DND-41 (cell line): Measurements from ENCODE around the gene GMNN.

Source experiments
- ATAC-seq: fragments of 200-7000 bp; cut with Tn5 transposase; 3 replicates; pipeline ENCODE4 v1.9.1; 2021; ENCODE audit warnings: low read depth; ENCODE audit not compliant: insufficient read depth
- DNase-seq: peaks from one replicate; pipeline ENCODE4 v3.0.0-alpha.2; 2020
- H2AFZ ChIP-seq: 2 replicates; pipeline ENCODE4 v1.6.0; 2012; ENCODE audit warnings: low read depth, low read length
- H3K27ac ChIP-seq: 2 replicates; pipeline ENCODE4 v1.5.1; 2012; ENCODE audit warnings: low read length, inconsistent platforms
- H3K27me3 ChIP-seq: fragments of 200-600 bp; sonication (generic); 2 replicates; pipeline ENCODE4 v1.6.0; 2012; ENCODE audit warnings: low read length, mild to moderate bottlenecking, inconsistent platforms; ENCODE audit not compliant: insufficient read depth, poor library complexity
- H3K36me3 ChIP-seq: 2 replicates; pipeline ENCODE4 v1.5.1; 2012; ENCODE audit warnings: low read length, inconsistent platforms; ENCODE audit not compliant: insufficient read depth
- H3K4me1 ChIP-seq: 2 replicates; pipeline ENCODE4 v1.5.1; 2012; ENCODE audit warnings: mild to moderate bottlenecking, low read length; ENCODE audit not compliant: insufficient read depth
- H3K4me2 ChIP-seq: 2 replicates; pipeline ENCODE4 v1.6.0; 2012; ENCODE audit warnings: mild to moderate bottlenecking, moderate library complexity, low read length, inconsistent platforms; ENCODE audit not compliant: insufficient read depth
- H3K4me3 ChIP-seq, 2 experiments: fragments of 200-600 bp in 1 of 2; shearing (Covaris generic) in 1 of 2; 2 replicates each; pipeline ENCODE4 v1.5.1; 2012 to 2016; ENCODE audit warnings: inconsistent platforms in 2 of 2, low read length in 2 of 2, mild to moderate bottlenecking in 2 of 2, low read depth in 1 of 2, moderate library complexity in 1 of 2
- H3K79me2 ChIP-seq: 2 replicates; pipeline ENCODE4 v1.6.0; 2012; ENCODE audit warnings: low read length, inconsistent platforms; ENCODE audit not compliant: insufficient read depth
- H3K9ac ChIP-seq: 2 replicates; pipeline ENCODE4 v1.6.0; 2012; ENCODE audit warnings: low read depth, mild to moderate bottlenecking, inconsistent platforms, low read length, moderate library complexity
- H3K9me3 ChIP-seq: 2 replicates; pipeline ENCODE4 v1.5.1; 2012; ENCODE audit warnings: low read length, moderate library complexity, mild to moderate bottlenecking, inconsistent platforms; ENCODE audit not compliant: insufficient read depth, severe bottlenecking
- H4K20me1 ChIP-seq: 2 replicates; pipeline ENCODE4 v1.6.0; 2012; ENCODE audit warnings: low read length; ENCODE audit not compliant: insufficient read depth
- EZH2 ChIP-seq: IDR thresholded peaks from 3 replicates; pipeline ENCODE4 v1.6.1; 2012; ENCODE audit warnings: borderline replicate concordance, low read depth, mild to moderate bottlenecking, moderate library complexity, low read length, inconsistent platforms; ENCODE audit not compliant: severe bottlenecking
- TF ChIP-seq, protein P1 (sequence below): IDR thresholded peaks from 2 replicates; pipeline ENCODE4 v1.5.1; 2012; ENCODE audit warnings: borderline replicate concordance, low read length, moderate library complexity, mild to moderate bottlenecking; ENCODE audit not compliant: poor library complexity, severe bottlenecking; ENCODE audit errors: extremely low read depth

GMNN gene

DNA sequence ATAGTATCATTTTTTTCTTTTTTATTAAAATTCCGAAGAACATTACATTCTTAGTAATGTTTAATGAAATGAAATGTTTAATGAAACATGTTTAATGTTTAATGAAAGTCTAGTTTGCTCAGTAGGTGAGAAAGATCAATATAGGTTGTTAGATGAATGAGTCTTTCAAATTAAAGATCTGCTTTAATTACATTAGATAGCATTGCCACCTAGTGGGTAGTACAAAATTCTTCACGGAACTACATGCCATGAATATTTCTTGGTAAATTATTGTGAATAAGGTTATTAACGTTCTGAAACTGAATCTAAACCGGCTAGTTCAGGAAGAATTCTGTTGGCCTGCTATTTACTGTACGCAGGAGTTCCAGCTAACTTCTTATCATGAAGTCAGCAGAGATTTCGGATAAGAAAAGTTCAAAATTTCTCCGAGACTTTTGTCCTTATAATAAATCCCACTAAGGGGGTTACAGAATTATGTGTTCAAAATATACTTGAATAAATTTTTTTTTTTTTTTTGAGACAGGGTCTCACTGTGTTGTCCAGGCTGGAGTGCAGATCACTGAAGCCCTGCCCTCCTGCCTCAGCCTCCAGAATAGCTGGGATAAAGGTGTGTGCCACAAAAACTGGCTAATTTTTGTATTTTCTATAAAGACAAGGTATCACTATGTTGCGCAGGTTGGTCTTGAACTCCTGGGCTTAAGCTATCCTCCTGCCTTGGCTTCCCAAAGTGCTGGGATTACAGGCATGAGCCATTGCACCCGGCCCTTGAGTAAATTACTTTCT lies 7.9 kb upstream of the GMNN start:
- H2AFZ ChIP-seq, result no peak overlapping the region; the same call in 1 of the 2 replicates

DNA sequence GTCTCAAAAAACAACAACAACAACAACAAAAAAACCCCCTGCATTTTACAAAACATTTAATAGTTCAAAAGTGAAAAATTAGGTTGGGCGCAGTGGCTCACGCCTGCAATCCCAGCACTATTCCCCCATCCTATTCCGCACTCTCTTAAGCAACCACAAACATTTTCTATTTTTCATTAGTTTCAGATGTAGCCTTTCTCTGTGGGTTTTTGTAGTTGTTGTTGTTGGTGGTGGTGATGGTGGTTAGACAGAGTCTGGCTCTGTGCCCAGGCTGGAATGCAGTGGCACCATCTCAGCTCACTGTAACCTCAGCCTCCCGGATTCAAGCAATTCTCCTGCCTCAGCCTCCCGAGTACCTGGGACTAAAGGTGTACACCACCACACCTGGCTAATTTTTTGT lies 6.4 kb upstream of the GMNN start:
- H3K27ac ChIP-seq, result no peak overlapping the region
- no peak overlapping the region for H3K4me2 ChIP-seq
- no peak overlapping the region for H2AFZ ChIP-seq
- no peak overlapping the region for H3K9ac ChIP-seq
- no peaks in the 10 kb centered on the region for H3K79me2 ChIP-seq
- DNase-seq (no peak), ATAC-seq (0 out of 3 replicates have a peak, but pooled peaks have one; percentile 25)
- TF ChIP-seq, protein P1, sequence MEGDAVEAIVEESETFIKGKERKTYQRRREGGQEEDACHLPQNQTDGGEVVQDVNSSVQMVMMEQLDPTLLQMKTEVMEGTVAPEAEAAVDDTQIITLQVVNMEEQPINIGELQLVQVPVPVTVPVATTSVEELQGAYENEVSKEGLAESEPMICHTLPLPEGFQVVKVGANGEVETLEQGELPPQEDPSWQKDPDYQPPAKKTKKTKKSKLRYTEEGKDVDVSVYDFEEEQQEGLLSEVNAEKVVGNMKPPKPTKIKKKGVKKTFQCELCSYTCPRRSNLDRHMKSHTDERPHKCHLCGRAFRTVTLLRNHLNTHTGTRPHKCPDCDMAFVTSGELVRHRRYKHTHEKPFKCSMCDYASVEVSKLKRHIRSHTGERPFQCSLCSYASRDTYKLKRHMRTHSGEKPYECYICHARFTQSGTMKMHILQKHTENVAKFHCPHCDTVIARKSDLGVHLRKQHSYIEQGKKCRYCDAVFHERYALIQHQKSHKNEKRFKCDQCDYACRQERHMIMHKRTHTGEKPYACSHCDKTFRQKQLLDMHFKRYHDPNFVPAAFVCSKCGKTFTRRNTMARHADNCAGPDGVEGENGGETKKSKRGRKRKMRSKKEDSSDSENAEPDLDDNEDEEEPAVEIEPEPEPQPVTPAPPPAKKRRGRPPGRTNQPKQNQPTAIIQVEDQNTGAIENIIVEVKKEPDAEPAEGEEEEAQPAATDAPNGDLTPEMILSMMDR, result no peak
- TF ChIP-seq EZH2, result no peak
- H3K4me1 ChIP-seq, result peaks cover under 1% of the 10 kb centered on the region; the same call in 1 of the 2 replicates
- no peaks in the 10 kb centered on the region for H3K27me3 ChIP-seq
- H3K9me3 ChIP-seq, result no peaks in the 10 kb centered on the region
- no peaks in the 10 kb centered on the region for H3K36me3 ChIP-seq
- no peak overlapping the region for H3K4me3 ChIP-seq
- no peaks in the 10 kb centered on the region for H4K20me1 ChIP-seq

More for the DNA sequence above, 7.9 kb upstream of the GMNN start:
- no peaks in the 10 kb centered on the region for H3K9me3 ChIP-seq
- H3K27me3 ChIP-seq, result no peaks in the 10 kb centered on the region
- DNase-seq, result no peak
- no peak for TF ChIP-seq EZH2
- TF ChIP-seq, protein P1, result peak; percentile 57
- no peak overlapping the region for H3K27ac ChIP-seq
- peak; percentile 64 for ATAC-seq
- H3K4me2 ChIP-seq, result no peak overlapping the region
- no peak overlapping the region for H3K4me3 ChIP-seq
- no peaks in the 10 kb centered on the region; the same call in 1 of the 2 replicates for H3K4me1 ChIP-seq
- no peaks in the 10 kb centered on the region for H4K20me1 ChIP-seq
- no peaks in the 10 kb centered on the region for H3K79me2 ChIP-seq
- H3K36me3 ChIP-seq, result no peaks in the 10 kb centered on the region
- no peak overlapping the region for H3K9ac ChIP-seq

DNA sequence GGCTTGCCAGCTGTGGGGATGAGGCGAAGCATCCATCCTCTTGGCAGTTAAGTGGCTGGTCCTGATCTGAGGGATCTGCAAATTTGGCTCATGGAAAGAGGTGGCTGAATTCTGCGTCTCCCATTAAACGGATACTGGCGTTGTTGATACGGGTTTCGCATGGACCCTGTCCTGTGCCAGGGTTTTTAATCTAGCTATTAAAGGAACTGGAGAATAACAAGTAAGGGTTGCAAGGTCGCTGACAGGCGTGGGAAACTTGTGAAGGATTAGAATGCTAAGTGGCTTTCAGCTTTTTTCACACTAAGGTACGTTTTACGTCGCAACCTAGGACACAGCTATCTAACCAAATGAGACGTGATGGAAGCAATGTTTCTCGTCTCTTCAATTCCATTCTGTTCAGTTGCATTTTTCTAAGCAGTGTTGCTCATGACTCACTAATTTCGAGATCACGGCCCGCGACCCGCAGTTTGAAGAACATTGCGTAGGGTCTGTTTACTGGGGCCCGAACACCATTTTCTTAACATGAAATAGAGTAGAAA lies 852 bp downstream of the GMNN start:
- peaks cover 59% of the 10 kb centered on the region for H3K79me2 ChIP-seq
- ATAC-seq (no peak), DNase-seq (no peak)
- TF ChIP-seq, protein P1, result no peak
- TF ChIP-seq EZH2, result no peak
- peak overlapping the region; percentile 100 for H3K27ac ChIP-seq
- H3K4me1 ChIP-seq, result peaks cover 55% of the 10 kb centered on the region
- H2AFZ ChIP-seq, result peak overlapping the region; percentile 63
- H3K27me3 ChIP-seq, result no peaks in the 10 kb centered on the region
- H3K36me3 ChIP-seq, result peaks cover 55% of the 10 kb centered on the region
- peak overlapping the region; percentile 99 for H3K9ac ChIP-seq
- H3K4me3 ChIP-seq, result peak overlapping the region; percentile 90 to 96
- H3K9me3 ChIP-seq, result no peaks in the 10 kb centered on the region
- peak overlapping the region; percentile 88 for H3K4me2 ChIP-seq
- H4K20me1 ChIP-seq, result peaks cover 51% of the 10 kb centered on the region
